HL-60 (cell line): ENCODE measurements around the gene NELFB.

ENCODE experiments used
- DNase-seq, 2 experiments: peaks; one replicate each; pipeline ENCODE4 v3.0.0-alpha.2; 2010 to 2020; ENCODE audit warnings: low read depth in 1 of 2, low spot score in 1 of 2
- H3K27ac ChIP-seq: fragments of 250-450 bp; sonication (Bioruptor Pico); replicated peaks from 2 replicates; pipeline ENCODE4 v1.5.1; 2020; ENCODE audit warnings: mild to moderate bottlenecking, moderate library complexity
- H3K27me3 ChIP-seq: fragments of 250-450 bp; sonication (Bioruptor Pico); 2 replicates; pipeline ENCODE4 v1.5.1; 2021; ENCODE audit warnings: mild to moderate bottlenecking, moderate library complexity; ENCODE audit not compliant: insufficient read depth, poor library complexity, severe bottlenecking
- H3K4me3 ChIP-seq: replicated peaks from 2 replicates; pipeline ENCODE4 v1.5.1; 2011; ENCODE audit warnings: mild to moderate bottlenecking, control low read depth, low read length; ENCODE audit not compliant: insufficient read depth
- CTCF ChIP-seq: IDR thresholded peaks from one replicate; pipeline ENCODE4 v1.5.1; 2011; ENCODE audit warnings: low read length, control low read depth, inconsistent platforms; ENCODE audit not compliant: insufficient read depth
- GABPA ChIP-seq: IDR thresholded peaks from 2 replicates; pipeline ENCODE4 v1.6.1; 2012; ENCODE audit warnings: low read depth
- POLR2AphosphoS5 ChIP-seq: IDR thresholded peaks from 2 replicates; pipeline ENCODE4 v1.6.1; 2012; ENCODE audit warnings: low read depth
- REST ChIP-seq: IDR thresholded peaks from 2 replicates; pipeline ENCODE4 v1.6.1; 2012; ENCODE audit warnings: low read depth; ENCODE audit not compliant: insufficient replicate concordance
- SPI1 ChIP-seq: IDR thresholded peaks from 2 replicates; pipeline ENCODE4 v1.6.1; 2012; ENCODE audit warnings: low read depth, mild to moderate bottlenecking, borderline replicate concordance

NELFB gene

DNA sequence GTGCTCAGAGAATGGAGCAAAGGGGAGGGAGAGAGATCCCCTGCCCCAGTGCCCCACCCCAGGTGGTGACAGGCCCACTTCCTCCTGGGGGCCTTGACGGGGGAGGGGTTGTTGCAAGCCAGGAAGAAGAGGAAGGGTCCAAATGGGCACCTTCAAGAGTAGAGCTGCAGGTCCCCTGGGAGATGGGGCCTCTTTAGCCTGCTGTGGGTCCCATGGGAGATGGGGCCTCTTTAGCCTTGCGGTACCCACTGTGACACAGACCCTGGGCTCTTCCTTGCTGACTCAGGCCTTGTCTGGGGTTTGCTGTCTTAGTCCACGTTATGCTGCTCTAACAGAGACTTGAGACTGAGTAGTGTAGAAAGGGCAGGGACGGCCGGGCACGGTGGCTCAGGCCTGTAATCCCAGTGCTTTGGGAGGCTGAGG, 12.8 kb downstream of the NELFB start:
- Histone ChIP-seq H3K4me3 (no peak overlapping the region), H3K27ac (peak overlapping the region; percentile 6; the same call in 1 of the 2 replicates), H3K27me3 (no peaks in the 10 kb centered on the region)
- TF ChIP-seq CTCF (no peak), GABPA (no peak), POLR2AphosphoS5 (no peak), SPI1 (peak; percentile 8; the same call in 1 of the 2 replicates)
- peak in 1 of 2 experiments; percentile 67 for DNase-seq

GRCh38 chr9:137268538-137269201, 13.5 kb downstream of the NELFB start:
- Histone ChIP-seq H3K27me3 (no peaks in the 10 kb centered on the region), H3K27ac (peak overlapping the region; percentile 6; the same call in 1 of the 2 replicates), H3K4me3 (no peak overlapping the region)
- no peak for DNase-seq
- no peak for TF ChIP-seq REST
- no peak for TF ChIP-seq SPI1
- no peak for TF ChIP-seq CTCF
- TF ChIP-seq GABPA, result no peak
- no peak for TF ChIP-seq POLR2AphosphoS5

- H3K27ac ChIP-seq, result no peak overlapping the region
- no peaks in the 10 kb centered on the region for H3K27me3 ChIP-seq
- H3K4me3 ChIP-seq, result no peak overlapping the region
- DNase-seq, result no peak
- TF ChIP-seq GABPA (no peak), CTCF (no peak), SPI1 (no peak), POLR2AphosphoS5 (no peak), REST (no peak)
These were observed 14.2 kb downstream of the NELFB start for GRCh38 chr9:137269231-137269772.
